Breast epithelium (tissue), 4 donors: ENCODE data around the gene RAB44. TPM values are rescaled to one million over a fixed set of nuclear protein-coding genes. Genes with fewer than 3 reads are reported as not detected.
"Not testable (repeated sequence)": the region's sequence is repeated elsewhere in the genome, so short reads cannot be mapped to it uniquely, and the experiment has no call there.

Experiments
- DNase-seq, 2 donors: peaks; one replicate each; pipeline ENCODE4 v3.0.0-alpha.2; 2019; ENCODE audit warnings: low spot score in 2 of 2
- H3K27ac ChIP-seq, 2 donors: fragments of 200-600 bp; sonication (generic) in 1 of 2; one replicate each; pipeline ENCODE4 v1.5.1; 2016 to 2019; ENCODE audit warnings: mild to moderate bottlenecking in 1 of 2
- H3K27me3 ChIP-seq, 2 donors: fragments of 200-600 bp; sonication (generic) in 1 of 2; one replicate each; pipeline versions ENCODE4 v1.5.1 to v1.6.0; 2017 to 2019; ENCODE audit warnings: control low read depth in 1 of 2, mild to moderate bottlenecking in 1 of 2
- H3K36me3 ChIP-seq: fragments of 200-600 bp; one replicate; pipeline ENCODE4 v1.5.1; 2019
- H3K4me1 ChIP-seq, 2 donors: fragments of 200-600 bp; sonication (generic); one replicate each; pipeline ENCODE4 v1.5.1; 2016 to 2019; ENCODE audit warnings: control low read depth in 1 of 2
- H3K4me3 ChIP-seq, 3 donors: fragments of 200-600 bp; sonication (generic); 1 replicate in 2 of 3; 2 replicates in 1 of 3; pipeline ENCODE4 v1.5.1; 2016 to 2019; ENCODE audit warnings: mild to moderate bottlenecking in 3 of 3, moderate library complexity in 2 of 3
- H3K9me3 ChIP-seq, 2 donors: fragments of 200-600 bp; sonication (generic) in 1 of 2; one replicate each; pipeline ENCODE4 v1.5.1; 2016 to 2019; ENCODE audit warnings: control low read depth in 1 of 2
- POLR2A ChIP-seq: fragments of 450-650 bp; IDR thresholded peaks from one replicate; pipeline ENCODE4 v1.6.1; 2016; ENCODE audit warnings: antibody characterized with exemption, mild to moderate bottlenecking, moderate library complexity
- POLR2AphosphoS5 ChIP-seq, 3 donors: sonication (generic); formaldehyde crosslinking; IDR thresholded peaks; one replicate each; pipeline ENCODE4 v1.6.1; 2017; ENCODE audit warnings: antibody characterized with exemption in 3 of 3
- intact Hi-C: fragments of 100-400 bp; cut with DNase I; formaldehyde crosslinking; loops from one replicate; pipeline ENCODE4 v1.15.1; 2023; ENCODE audit warnings: low total_unique reads
- total RNA-seq, 3 donors: library from RNA; depleted of rRNA; stranded (reverse); fragments of >200 nt; gene quantifications; one replicate each; pipeline ENCODE4 v1.1.0, GENCODE V29; 2016
- TF ChIP-seq, protein P1 (sequence below), 3 donors: fragments of 450-650 bp; IDR thresholded peaks; one replicate each; pipeline ENCODE4 v1.5.1; 2016 to 2017; ENCODE audit warnings: antibody characterized with exemption in 3 of 3, mild to moderate bottlenecking in 3 of 3, moderate library complexity in 3 of 3

Gene RAB44
- total RNA-seq, 3 donors from 2014 or later, result under 0.01 to 1.9 (median 0.29) TPM

DNA sequence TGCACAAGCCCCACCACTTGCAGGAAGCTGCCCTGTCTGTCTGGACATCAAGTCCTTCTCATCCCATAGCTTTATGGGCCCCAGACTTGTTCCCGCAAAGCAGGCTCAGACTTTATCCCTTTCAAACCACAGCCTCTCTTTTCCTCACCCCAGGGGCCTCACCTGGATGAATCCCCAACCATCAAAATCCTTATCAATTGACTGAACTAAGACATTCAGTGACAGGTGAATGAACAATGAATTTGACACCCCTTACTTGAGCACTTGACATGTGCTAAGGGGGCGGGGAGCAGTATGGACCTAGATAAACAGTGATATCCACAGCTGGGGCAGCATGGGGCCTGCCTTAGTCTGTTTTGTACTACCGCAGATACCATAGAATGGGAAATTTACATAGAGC is 5.0 kb downstream of the RAB44 start:
- intact Hi-C loops, result no loop called here
- Histone ChIP-seq H3K4me1 (no peaks in the 10 kb centered on the region), H3K4me3 (no peak overlapping the region), H3K27ac (no peak overlapping the region), H3K36me3 (no peaks in the 10 kb centered on the region), H3K27me3 (no peaks in the 10 kb centered on the region), H3K9me3 (no peaks in the 10 kb centered on the region)
- no peak for TF ChIP-seq POLR2A
- TF ChIP-seq, protein P1, sequence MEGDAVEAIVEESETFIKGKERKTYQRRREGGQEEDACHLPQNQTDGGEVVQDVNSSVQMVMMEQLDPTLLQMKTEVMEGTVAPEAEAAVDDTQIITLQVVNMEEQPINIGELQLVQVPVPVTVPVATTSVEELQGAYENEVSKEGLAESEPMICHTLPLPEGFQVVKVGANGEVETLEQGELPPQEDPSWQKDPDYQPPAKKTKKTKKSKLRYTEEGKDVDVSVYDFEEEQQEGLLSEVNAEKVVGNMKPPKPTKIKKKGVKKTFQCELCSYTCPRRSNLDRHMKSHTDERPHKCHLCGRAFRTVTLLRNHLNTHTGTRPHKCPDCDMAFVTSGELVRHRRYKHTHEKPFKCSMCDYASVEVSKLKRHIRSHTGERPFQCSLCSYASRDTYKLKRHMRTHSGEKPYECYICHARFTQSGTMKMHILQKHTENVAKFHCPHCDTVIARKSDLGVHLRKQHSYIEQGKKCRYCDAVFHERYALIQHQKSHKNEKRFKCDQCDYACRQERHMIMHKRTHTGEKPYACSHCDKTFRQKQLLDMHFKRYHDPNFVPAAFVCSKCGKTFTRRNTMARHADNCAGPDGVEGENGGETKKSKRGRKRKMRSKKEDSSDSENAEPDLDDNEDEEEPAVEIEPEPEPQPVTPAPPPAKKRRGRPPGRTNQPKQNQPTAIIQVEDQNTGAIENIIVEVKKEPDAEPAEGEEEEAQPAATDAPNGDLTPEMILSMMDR (IDR thresholded peaks at IDR 0.05), result no peak
- no peak for TF ChIP-seq POLR2AphosphoS5 (IDR thresholded peaks at IDR 0.05)
- DNase-seq, result no peak

DNA sequence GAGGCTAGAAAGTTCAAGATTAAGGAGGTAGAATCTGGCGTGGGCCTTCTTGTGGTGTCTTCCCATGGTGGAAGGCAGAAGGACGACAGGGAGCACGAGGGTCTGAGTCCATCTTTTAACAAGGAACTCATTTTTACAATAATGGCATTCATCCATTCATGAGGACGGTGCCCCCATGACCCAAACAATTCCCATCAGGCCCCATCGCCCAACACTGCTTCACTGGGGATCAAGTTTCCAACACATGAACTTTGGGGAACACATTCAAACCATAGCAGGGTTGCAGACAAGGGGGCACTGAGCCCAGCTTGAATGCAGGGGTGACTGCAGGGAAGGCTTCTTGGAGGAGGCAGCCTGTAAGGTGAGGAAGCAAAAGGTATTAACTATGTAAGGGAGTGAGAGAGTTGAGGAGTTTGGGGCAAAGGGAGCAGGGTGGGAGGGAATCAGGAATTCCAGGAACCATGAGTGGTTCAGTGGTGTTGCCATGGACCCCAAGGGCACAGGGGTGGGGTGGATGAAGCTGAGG is 5.5 kb downstream of the RAB44 start:
- Histone ChIP-seq H3K4me3 (no peak overlapping the region), H3K9me3 (no peaks in the 10 kb centered on the region), H3K27ac (no peak overlapping the region), H3K4me1 (no peaks in the 10 kb centered on the region), H3K36me3 (no peaks in the 10 kb centered on the region), H3K27me3 (no peaks in the 10 kb centered on the region)
- intact Hi-C loops, result no loop called here
- TF ChIP-seq, protein P1 (IDR thresholded peaks at IDR 0.05), result no peak
- TF ChIP-seq POLR2A, result no peak
- TF ChIP-seq POLR2AphosphoS5 (IDR thresholded peaks at IDR 0.05), result no peak
- DNase-seq, result no peak

DNA sequence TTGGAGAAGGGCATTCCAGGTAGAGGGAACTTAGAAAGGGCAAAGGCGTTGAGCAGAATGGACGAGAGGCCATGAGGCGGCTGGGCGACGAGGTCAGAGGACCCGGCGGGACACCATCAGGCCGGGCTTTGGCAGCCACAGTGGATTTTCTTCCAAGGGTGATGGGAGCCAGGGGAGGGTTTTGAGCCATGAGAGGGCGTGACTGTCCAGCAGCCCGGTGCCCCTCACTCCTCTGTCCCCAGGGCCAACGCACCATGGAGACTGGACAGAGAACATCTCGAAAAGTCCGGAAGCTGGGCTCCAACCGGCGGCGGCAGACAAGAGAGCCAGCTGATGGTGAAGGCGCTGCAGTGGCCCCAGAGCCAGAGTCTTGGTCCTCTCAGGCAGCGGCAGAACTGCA is 6.4 kb downstream of the RAB44 start:
- Histone ChIP-seq H3K4me1 (no peaks in the 10 kb centered on the region), H3K4me3 (no peak overlapping the region), H3K27ac (no peak overlapping the region), H3K36me3 (no peaks in the 10 kb centered on the region), H3K27me3 (no peaks in the 10 kb centered on the region), H3K9me3 (no peaks in the 10 kb centered on the region)
- TF ChIP-seq POLR2AphosphoS5 (IDR thresholded peaks at IDR 0.05), result no peak
- TF ChIP-seq, protein P1 (IDR thresholded peaks at IDR 0.05), result no peak
- TF ChIP-seq POLR2A, result no peak
- intact Hi-C loops, result no loop called here
- DNase-seq, result no peak

DNA sequence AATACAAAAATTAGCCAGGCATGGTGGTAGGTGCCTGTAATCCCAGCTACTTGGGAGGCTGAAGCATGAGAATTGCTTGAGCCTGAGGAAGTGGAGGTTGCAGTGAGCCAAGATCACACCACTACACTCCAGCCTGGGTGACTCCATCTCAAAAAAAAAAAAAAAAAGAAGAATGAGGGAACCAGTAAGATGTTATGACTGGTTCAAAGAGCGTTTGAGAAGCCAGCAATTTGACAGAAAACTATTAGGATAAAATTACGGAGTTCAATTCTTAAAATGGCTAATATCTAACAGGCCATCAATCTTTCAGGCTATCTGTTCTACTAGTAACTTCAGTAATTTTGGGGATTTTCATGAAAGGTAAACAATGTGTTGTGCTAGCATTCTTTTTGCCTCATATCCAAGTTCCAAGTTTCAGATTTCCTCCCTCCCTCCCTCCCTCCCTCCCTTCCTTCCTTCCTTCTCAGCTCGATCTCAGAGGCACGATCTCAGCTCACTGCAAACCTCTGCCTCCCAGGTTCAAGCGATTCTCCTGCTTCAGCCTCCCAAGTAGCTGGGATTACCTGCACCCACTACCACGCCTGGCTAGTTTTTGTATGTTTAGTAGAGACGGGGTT is 7.4 kb downstream of the RAB44 start:
- H3K4me1 ChIP-seq, H3K36me3 ChIP-seq, intact Hi-C loops, DNase-seq, H3K4me3 ChIP-seq, H3K9me3 ChIP-seq, H3K27me3 ChIP-seq, H3K27ac ChIP-seq: not testable (repeated sequence)

DNA sequence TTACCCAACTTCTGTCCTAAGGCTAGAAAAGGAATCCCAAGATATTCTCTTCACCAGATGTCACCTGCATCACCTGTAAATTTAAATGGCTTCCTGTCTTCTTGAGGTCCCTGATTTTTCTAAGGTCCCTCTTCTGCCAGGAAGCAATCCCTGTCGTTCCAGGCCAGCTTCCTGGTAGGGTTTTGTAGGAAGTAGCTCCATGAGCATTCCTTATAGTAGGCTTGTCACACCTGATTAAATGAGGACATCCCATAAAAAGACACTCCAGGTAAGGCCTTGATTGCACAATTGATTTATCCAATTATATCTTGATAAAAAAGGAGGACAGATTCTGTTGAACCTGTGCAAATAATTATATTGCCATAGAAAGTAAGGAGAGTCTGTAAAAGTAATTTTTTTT is 8.7 kb downstream of the RAB44 start:
- Histone ChIP-seq H3K27ac (no peak overlapping the region), H3K4me1 (no peaks in the 10 kb centered on the region), H3K36me3 (no peaks in the 10 kb centered on the region), H3K4me3 (no peak overlapping the region), H3K9me3 (no peaks in the 10 kb centered on the region), H3K27me3 (no peaks in the 10 kb centered on the region)
- intact Hi-C loops, result no loop called here
- TF ChIP-seq, protein P1 (IDR thresholded peaks at IDR 0.05), result no peak
- TF ChIP-seq POLR2A, result no peak
- no peak for TF ChIP-seq POLR2AphosphoS5 (IDR thresholded peaks at IDR 0.05)
- DNase-seq, result no peak
